Measurements from ENCODE around the gene TNFRSF4.
"Not testable (repeated sequence)": the region's sequence is repeated elsewhere in the genome, so short reads cannot be mapped to it uniquely, and the experiment has no call there.

Gene TNFRSF4

DNA sequence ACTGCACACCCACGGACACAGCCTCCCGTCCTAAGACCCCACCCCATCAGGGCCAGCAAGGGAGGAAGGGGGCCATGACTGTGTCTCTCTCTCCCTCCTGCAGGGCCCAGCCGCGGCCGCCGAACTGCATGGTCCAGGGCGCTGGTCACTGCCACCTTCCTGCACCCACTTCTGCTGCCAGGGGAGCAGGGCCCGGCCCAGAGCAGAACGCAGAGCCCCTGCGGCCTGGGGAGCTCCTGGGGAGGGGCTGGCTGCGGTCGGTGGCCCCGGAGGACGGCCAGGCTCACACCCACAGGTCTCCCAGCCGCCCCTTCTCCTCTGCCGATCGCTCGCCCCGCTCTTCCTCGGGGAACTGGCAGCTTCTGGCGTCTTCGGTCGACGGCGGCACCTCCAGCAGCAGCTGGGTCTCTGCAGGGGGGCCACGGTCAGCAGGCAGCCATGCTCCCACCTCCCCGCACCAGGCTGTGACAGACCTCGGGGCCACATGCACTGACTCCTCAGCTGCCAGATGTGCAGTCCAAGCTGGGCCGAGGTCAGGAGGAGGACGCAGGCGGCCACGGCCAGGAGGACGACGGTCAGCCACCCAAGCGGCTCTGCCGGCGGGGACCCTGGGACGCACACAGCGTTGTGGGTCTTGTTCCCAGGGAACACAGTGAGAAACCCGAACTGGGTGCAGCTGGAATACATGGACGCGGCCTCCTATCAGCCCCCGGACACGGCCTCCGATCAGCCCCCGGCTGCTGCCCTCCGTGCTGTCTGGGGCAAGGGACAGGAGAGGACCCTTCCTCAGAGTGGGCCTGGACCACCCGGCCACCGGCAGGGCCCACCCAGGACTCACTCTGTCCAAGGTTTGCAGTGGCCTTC, 10.2 kb downstream of the TNFRSF4 start:
- no peak for DNase-seq (ENCODE audit: low read depth in 1 of 2, low spot score in 1 of 2)

DNA sequence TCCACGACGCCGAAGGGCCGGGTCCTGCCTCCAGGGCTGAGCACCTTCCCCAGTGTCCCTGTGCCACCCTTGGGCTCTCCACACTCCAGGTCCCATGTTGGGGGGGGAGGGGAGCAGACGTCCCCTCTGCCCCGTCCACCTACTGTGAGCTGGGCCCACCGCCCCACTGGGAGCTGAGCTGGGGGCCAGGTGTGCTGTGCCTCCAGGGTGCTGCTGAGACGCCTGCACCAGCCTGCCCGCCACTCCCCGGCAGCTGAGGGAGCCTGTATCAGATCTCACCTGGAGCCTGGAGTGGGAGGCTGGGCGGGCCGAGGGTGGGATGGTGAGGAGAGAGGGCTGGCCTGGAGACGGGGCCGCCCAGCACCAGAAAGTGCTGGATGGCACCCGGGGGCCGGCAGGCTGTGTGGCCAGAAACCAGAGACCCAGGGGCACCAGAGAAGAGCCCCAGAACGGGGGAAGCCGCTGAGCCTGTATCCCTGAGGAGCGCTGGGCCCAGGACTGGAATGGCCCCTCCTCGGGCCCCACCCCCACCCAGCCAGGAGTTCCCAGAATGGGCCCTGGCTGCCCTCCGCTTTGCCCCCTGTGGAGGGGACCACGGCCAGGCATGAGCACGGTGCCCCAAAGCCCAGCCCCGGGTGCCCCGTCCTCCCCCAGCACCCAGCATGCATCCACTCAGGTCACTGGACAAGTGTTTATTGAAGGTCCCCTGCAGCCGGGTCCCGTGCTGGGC, 11.0 kb downstream of the TNFRSF4 start:
- DNase-seq (ENCODE audit: low read depth in 1 of 2, low spot score in 1 of 2), result no peak

DNA sequence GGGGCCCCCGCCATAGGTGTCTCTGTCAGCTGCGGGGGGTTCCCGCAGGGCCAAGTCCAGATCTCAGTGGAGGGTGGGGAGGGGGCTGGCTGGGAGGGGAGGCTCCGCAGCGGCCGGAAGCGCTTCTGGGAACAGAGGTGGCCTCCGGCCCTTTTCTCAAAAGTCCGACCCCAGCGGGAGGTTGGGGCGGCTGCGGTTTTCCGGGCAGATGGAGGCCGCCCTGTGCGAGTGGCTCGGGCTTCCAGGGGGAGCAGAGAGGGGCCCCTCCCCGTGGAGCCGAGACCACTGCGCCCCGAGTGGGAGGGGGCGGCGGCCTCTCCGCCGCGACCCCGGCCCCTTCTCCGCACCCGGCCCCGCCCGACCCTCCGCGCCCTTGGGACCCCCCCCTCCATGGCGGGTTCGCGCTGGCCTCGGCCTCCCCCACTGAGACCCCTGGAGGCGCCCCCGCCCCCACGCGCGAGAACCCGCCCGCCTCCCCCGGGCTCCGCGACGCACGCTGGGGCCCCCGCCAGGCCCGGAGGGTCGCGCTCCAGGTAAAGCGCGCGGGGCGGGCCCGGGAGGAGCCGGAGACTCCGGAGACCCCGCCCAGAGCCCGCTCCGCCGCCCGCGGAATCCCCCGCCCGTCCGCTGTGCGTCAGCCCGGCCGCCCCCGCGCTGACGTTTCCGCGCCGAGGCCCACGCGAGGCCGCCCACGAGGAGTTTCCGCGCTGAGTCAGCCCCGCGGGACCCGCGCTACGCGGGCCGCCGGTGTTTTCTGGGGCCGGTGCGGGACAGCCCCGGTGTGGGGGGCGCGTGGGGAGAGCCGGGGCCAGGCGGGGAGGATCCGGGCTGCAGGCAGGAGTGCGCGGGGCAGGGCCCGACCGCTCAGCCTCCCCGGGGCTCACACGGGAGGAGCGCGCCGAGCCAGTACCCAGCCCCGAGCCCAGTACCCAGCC, 12.8 kb downstream of the TNFRSF4 start:
- peak; percentile 83 to 92 for DNase-seq (ENCODE audit: low read depth in 1 of 2, low spot score in 1 of 2)

DNA sequence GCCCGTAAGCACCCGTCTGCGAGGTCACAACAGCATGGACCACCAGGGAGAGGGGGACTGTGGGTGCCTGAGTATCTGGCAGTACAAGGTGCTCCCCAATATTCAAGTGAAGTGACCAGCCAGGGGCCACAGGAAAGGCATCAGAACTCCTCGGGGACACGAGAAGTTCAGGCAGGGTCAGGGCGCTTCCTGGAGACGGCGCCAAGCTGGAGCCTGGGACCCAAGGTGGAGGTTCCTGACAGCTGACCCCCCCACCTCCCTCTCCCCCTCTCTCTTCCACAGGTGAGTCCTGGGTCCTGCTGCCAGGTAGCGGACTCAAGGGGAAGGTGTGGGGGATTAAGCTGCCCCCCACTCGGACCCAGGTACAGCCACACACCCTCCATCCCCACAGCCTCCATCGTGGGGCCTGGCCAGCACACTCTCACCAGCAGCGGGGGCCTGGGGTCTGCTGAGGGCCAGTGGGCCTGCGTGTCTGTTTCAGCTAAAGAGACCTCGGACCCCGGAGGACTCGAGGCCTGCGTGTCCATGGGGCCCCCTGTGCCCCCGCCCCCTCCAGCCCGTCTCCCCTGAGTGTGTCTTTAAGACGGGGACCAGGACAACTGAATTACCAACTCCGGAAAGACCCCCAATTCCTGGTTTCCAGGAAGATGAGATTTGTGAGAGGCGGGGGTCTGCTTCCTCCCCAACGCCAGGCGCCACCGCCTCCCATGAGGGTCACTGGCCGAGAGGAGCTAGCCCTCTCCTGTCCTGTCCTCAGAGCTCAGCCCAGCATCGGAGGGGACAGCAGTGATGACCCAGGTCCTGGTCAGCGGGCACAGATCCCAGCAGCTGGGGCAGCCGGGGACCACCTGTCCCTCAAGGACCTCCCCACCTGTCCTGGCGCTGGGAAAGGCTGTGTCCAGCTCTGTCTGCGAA, 13.7 kb downstream of the TNFRSF4 start:
- no peak for DNase-seq (ENCODE audit: low read depth in 1 of 2, low spot score in 1 of 2)

DNA sequence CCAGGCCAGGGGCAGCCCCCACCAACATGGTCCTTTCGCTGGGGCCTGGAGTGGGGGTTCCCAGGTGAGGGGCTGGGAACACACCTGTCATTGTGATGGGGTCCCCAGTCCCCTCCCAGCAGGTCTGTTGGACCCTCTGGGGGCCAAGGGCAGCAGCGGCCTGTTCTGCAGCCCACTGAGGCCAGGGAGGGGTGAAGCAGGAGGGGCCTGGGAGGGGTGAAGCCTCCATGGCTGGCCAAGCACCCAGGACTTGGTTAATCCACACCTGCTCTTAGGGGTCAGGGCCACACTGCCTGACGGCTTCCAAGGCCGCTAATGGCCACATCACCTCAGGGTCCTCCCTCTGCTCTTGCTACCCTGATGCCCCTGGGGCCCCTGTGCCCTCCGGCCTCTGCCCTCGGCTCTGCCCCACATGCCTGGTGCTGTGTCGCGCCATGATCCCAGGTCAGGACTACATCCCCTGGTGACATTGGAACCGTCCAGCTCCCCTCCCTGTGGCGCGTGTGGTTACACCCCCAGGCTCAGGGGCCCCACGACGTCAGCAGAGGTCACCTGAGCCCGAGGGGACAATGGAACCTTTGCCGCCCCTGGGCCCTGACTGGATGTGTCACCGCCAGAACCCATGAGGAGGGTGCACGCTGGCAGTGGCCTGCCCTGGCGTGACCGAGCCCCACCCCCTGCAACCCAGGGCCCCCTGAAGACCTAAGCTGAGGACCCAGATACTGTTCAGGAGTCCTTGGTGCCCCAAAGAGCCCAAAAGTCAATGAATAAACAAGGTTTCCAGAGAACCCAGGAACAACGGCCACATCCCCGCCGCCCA, 14.6 kb downstream of the TNFRSF4 start:
- DNase-seq (ENCODE audit: low read depth in 1 of 2, low spot score in 1 of 2), result no peak

DNA sequence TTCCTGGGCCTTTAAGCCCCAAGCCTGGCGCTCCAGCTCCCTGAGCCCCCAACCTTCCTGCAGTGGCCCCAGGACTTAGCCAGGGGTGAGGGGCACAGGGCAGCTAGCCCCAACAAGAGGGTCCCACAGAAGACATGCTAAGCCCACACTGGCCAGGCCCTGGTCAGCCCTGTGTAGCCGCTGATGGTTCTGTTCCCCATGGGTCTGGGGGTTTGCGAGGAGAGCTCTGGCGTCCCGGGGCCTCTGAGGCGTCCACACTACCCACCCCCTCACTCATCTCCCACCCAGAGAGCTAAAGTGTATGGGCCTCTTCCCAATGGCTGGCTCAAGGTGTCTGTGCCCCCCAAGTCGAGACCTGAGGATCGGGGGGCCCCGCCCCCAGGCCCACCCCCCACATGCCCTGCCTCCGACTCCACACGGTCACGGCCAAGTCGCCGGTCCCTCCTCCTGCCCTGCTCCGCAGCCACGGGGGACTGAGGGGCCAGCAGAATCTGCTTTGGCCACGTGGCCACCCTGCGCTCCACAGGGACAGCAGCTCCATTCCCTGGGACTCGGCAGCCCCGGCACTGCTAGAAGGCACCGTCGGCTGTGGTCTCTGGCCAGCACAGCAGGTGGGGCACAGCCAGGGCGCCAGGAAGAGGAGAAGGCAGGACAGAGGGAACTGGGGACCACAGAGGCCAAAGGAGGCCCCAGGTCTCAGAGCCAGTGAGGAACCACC, 15.4 kb downstream of the TNFRSF4 start:
- no peak for DNase-seq (ENCODE audit: low read depth in 1 of 2, low spot score in 1 of 2)

DNA sequence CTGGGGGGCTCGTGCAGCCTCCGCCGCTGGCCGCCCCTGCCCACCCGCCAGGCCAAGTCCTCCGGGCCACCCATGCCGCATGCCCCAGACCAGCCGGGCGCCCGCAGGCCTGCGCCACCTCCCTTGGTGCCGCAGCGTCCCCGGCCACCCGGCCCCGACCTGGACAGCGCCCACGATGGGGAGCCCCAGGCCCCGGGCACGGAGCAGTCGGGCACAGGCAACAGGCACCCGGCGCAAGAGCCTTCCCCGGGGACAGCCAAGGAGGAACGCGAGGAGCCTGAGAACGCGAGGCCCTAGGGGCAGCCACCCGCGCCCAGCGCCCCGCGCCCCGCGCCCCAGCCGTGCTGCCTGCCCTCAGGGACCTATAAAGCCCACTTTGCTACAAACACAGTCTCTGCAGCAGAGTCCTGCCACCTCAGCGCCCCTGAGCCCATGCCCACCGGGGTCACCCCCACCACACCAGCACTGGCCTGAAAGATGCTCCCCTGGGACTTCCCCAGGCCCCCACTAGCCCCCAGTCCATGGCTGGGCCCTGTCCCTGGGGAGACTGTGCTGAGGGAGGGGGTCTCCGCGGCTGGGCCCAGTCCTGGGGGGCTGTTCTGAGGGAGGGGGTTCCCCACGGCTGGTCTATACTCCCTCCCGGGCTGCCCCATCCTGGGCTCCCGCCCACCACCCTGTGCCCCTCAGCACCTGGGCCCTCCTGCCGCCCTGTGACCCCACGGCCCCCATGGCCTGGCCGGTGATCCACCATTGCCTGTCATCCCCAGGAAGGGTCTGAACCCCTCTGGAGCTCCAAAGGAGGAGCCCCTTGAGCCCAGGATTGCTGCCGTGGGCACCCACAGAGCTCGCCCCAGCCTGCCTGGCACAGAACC, 16.2 kb downstream of the TNFRSF4 start:
- DNase-seq (ENCODE audit: low read depth in 1 of 2, low spot score in 1 of 2), result no peak

DNA sequence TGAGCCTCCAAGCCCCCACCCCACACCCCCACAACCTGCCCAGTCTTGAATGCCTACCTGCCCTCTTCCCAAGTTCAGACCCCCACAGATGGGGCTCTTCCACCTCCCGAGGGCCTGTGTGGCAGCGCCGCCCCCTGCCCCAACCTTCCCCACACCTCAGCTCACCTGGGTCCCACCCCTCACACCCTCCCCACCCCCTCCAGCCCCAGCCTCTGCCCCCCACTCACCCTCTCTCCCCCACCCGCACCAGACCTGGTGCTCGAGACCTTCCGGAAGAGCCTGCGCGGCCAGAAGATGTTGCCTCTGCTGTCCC, 16.8 kb downstream of the TNFRSF4 start:
- no peak for DNase-seq (ENCODE audit: low read depth in 1 of 2, low spot score in 1 of 2)

DNA sequence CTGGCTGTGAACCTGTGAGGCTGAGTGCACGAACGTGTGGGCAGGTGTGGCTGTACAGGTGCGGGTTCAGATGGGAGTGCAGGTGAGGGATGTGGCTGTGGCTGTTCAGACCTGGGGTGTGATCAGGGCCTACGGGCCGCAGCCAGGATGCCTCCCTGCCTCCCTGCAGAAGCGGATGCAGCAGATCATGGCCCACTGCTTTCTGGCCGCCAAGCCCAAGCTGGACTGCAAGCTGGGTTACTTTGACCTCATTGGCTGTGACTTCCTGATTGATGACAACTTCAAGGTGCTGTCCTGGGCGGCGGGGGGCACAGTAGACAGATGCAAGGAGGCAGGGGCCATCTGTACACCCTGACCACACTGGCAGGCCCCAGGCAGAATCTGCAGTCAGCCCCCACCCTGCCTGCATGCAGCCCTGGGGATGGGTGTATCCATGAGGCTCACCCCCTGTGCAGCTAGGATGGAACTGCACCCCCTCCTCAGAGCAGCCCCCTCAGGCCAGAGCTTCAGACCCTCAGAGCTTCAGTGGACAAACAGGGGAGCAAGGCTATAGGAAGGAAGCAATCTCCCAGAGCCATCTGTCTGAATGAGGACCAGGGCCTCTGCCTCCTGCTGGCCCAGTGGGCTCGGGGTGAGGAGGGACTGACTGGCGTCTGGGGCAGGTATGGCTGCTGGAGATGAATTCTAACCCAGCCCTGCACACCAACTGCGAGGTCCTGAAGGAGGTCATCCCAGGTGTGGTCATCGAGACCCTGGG, 17.3 kb downstream of the TNFRSF4 start:
- no peak for DNase-seq (ENCODE audit: low read depth in 1 of 2, low spot score in 1 of 2)

DNA sequence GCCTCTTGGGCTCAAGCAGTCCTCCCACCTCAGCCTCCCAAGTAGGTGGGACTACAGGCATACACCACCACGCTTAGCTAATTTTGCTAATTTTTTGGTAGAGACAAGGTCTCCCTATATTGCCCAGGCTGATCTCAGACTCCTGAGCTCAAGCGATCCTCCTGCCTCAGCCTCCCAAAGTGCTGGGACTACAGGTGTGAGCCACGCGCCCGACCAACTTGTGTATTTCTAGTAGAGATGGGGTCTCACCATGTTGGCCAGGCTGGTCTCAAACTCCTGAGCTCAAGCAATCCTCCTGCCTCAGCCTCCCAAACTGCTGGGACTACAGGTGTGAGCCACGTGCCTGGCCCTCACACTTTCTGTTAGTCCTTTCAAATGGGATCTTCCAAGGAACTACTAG, 18.2 kb downstream of the TNFRSF4 start:
- DNase-seq (ENCODE audit: low read depth in 1 of 2, low spot score in 1 of 2), result not testable (repeated sequence)

DNA sequence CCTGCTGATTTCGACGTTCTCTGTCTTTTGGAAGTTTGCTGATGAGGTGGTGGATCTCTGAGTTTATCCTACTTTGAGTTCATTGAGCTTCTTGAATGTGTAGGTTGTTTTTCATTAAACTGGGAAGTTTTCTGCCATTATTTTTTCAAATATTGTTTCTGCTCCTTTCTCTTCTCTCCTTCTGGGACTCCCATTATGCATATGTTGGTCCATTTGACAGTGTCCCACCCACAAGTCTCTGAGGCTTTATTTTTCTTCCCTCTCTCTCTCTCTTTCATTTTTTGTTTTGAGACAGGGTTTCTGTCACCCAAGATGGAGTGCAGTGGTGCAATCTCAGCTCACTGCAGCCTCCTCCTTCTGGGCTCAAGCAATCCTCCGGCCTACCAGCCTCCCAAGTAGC, 19.2 kb downstream of the TNFRSF4 start:
- DNase-seq (ENCODE audit: low read depth in 1 of 2, low spot score in 1 of 2), result no peak

DNA sequence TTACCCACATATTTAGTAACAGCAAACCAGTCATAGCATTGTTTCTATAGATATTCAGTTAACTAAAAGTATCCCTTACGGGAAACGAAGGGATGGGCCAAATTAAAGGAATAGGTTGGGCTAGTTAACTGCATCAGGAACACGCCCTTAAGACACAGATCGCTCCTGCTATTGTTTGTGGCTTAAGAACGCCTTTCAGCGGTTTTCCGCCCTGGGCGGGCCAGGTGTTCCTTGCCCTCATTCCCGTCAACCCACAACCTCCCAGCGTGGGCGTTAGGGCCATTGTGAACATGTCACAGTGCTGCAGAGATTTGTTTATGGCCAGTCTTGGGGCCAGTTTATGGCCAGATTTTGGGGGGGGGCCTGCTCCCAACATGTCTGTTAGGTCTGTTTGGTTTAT, 22.2 kb downstream of the TNFRSF4 start:
- DNase-seq (ENCODE audit: low read depth in 1 of 2, low spot score in 1 of 2), result no peak

DNA sequence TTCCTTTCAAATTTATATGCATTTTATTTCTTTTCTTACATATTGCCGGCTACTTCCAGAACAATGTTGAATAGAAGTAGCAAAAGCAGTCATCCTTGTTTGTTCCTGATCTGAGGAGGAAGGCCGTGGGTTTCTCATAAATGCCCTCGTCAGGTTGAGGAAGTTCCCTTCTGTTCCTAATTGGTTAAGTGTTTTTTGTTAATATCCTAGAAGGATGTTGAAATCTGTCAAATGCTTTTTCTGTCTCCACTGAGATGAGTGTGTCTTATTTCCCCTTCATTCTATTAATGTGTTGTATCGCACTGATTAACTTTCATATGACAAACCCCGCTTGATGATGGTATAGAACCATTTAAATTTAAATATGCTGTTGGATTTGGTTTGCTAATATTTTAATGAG, 24.8 kb downstream of the TNFRSF4 start:
- no peak for DNase-seq (ENCODE audit: low read depth in 1 of 2, low spot score in 1 of 2)

DNA sequence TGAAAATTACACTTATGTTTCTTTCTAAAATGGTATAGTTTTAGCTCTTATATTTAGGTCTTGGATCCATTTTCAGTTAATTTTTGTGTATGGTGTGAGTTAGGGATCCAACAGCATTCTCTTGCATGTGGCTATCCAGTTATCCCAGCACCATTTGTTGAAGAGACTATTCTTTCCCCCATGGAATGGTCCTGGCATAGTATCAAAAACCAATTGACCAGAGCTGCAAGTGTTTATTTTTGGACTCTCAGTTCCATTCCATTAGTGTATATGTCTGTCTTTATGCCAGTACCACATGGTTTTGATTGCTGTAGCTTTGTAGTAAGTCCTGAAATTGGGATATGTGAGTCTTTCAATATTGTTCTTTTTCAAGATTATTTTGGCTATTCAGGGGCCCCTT, 26.0 kb downstream of the TNFRSF4 start:
- DNase-seq (ENCODE audit: low read depth in 1 of 2, low spot score in 1 of 2), result no peak

DNA sequence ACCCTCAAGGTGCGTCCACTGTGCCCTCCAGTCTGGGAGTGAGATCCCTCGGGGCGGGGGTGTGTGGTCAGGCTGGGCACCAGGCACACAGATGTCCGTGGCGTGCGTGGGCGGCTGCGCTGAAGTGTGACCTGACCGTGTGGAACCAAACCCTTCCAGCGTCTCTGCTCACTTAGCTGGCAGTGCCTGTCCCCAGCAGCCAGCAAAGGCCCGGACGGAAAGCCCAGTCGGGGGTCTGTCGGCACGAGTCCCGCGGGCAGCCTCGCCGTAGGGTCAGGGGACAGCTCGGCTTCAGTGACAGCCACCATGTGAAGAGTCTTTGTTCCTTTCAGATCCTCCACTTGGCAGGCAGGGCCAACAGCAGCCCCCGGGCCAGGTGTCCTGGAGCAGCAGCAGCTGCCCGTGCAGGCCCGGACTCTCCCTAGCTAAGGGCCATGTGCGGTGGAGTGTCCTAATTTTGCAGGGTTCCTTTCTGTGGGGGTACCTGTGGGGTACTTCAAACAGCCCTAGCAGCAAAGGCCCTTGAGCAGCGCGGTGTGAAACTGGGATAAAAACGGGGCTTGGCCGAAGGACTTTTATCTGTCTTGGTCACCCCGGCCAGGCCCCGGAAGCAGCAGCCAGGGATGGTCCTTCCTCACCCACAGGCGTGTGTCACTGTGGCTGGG, 28.7 kb downstream of the TNFRSF4 start:
- DNase-seq (ENCODE audit: low read depth in 1 of 2, low spot score in 1 of 2), result no peak

DNA sequence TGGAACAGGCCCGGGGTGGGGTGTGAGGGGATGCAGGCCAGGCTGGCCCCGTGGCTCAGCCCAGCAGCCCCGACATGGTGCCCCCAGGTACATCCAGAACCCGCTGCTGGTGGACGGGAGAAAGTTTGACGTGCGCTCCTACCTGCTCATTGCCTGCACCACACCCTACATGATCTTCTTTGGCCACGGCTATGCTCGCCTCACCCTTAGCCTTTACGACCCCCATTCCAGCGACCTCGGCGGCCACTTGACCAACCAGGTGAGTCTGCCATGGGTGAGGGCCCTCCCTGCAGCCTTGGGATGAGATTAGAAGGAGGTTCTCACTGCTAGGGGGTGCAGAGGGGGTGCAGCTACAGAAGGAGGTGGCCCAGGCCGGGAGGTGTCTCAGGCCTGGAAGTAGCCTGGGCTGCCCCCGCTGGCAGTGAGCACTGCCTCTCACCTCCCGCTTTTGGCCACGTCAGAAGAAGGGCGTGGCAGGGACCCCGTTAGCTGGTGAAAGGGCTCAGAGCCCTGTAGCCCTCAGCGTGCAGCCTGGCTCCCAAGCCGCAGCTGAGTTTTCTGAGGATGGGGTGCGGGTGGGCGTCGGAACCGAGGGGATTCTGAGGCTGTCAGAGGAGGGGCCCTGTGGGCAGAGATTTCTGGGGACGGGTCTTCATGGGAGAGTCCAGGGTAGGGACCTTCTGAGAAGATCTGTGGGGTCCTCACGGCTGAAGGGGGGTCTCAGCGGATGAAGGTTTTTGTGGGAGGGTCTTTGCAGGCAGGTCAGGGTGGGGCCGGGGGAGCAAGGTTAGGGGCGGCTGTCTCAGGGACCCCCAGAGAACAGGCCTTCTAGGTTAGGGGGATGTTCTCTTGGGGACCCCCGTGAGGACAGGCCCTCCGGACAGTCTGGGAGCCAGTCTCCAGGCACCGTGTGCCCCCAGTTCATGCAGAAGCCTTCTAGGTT, 29.8 kb downstream of the TNFRSF4 start:
- no peak for DNase-seq (ENCODE audit: low read depth in 1 of 2, low spot score in 1 of 2)

All from activated CD4-positive, alpha-beta T cell treated with anti-CD3 and anti-CD28 coated beads, Interleukin-2, amount 50 U/mL, for 24 hours (primary cell).